ENCODE data around the gene SNED1. TPM values are rescaled to one million over a fixed set of nuclear protein-coding genes. Genes with fewer than 3 reads are reported as not detected.

The SNED1 gene
- total RNA-seq, 1 experiment from 2014 or later, result not detected

- no peaks in the 10 kb centered on the region for H3K9me3 Mint-ChIP-seq (ENCODE audit: unreplicated experiment)
- H3K4me1 Mint-ChIP-seq (ENCODE audit: low read depth, unreplicated experiment), result no peaks in the 10 kb centered on the region
- H3K9me3 ChIP-seq, result no peaks in the 10 kb centered on the region
- H3K36me3 ChIP-seq (ENCODE audit: control insufficient read depth, insufficient read depth, low read length), result no peaks in the 10 kb centered on the region
- no peaks in the 10 kb centered on the region for H3K27me3 ChIP-seq (replicated peaks; ENCODE audit: control insufficient read depth, insufficient read depth, low read length)
- ChIA-PET POLR2A (no interaction called here), CTCF (no interaction called here)
- no peak overlapping the region for H3K27ac Mint-ChIP-seq (ENCODE audit: unreplicated experiment)
- no peak for DNase-seq
- H3K4me3 ChIP-seq (ENCODE audit: low read depth, low read length), result no peak overlapping the region
- H3K36me3 Mint-ChIP-seq (ENCODE audit: insufficient read depth, unreplicated experiment), result no peaks in the 10 kb centered on the region
- TF ChIP-seq CTCF (IDR thresholded peaks at IDR 0.05; ENCODE audit: insufficient read depth in 1 of 2, low read depth in 1 of 2, low read length in 1 of 2, severe bottlenecking in 1 of 2, unreplicated experiment in 1 of 2), result no peak
- intact Hi-C loops (cut with micrococcal nuclease; ENCODE audit: unreplicated experiment), result no loop called here
- H3K27me3 Mint-ChIP-seq (ENCODE audit: insufficient read depth, unreplicated experiment), result no peaks in the 10 kb centered on the region
- H3K4me3 Mint-ChIP-seq (ENCODE audit: unreplicated experiment), result no peak overlapping the region
- no TSS peak for BruUV-seq (replicated peaks)
- no peaks in the 10 kb centered on the region for H3K4me1 ChIP-seq
Measured at GRCh38 chr2:241130316-241130715, 131.9 kb downstream of the SNED1 start.

GRCh38 chr2:241131531-241131930, 133.1 kb downstream of the SNED1 start:
- POLR2A ChIA-PET, result no interaction called here
- intact Hi-C loops (cut with micrococcal nuclease; ENCODE audit: unreplicated experiment), result no loop called here

GRCh38 chr2:241132538-241133435, 134.4 kb downstream of the SNED1 start:
- Mint-ChIP-seq H3K27ac (ENCODE audit: unreplicated experiment) (no peak overlapping the region), H3K36me3 (ENCODE audit: insufficient read depth, unreplicated experiment) (no peaks in the 10 kb centered on the region), H3K9me3 (ENCODE audit: unreplicated experiment) (no peaks in the 10 kb centered on the region), H3K4me1 (ENCODE audit: low read depth, unreplicated experiment) (no peaks in the 10 kb centered on the region), H3K4me3 (ENCODE audit: unreplicated experiment) (no peak overlapping the region), H3K27me3 (ENCODE audit: insufficient read depth, unreplicated experiment) (no peaks in the 10 kb centered on the region)
- no peak for TF ChIP-seq CTCF (IDR thresholded peaks at IDR 0.05; ENCODE audit: insufficient read depth in 1 of 2, low read depth in 1 of 2, low read length in 1 of 2, severe bottlenecking in 1 of 2, unreplicated experiment in 1 of 2)
- BruUV-seq (replicated peaks), result no TSS peak
- Histone ChIP-seq H3K36me3 (ENCODE audit: control insufficient read depth, insufficient read depth, low read length) (no peaks in the 10 kb centered on the region), H3K27me3 (replicated peaks; ENCODE audit: control insufficient read depth, insufficient read depth, low read length) (no peaks in the 10 kb centered on the region), H3K9me3 (no peaks in the 10 kb centered on the region), H3K4me3 (ENCODE audit: low read depth, low read length) (no peak overlapping the region), H3K4me1 (no peaks in the 10 kb centered on the region)
- DNase-seq, result no peak
- POLR2A ChIA-PET, result no interaction called here
- intact Hi-C loops (cut with micrococcal nuclease; ENCODE audit: unreplicated experiment), result no loop called here
- CTCF ChIA-PET, result no interaction called here

More at GRCh38 chr2:241131531-241131930, 133.1 kb downstream of the SNED1 start:
- Histone ChIP-seq H3K4me3 (ENCODE audit: low read depth, low read length) (no peak overlapping the region), H3K36me3 (ENCODE audit: control insufficient read depth, insufficient read depth, low read length) (no peaks in the 10 kb centered on the region), H3K27me3 (replicated peaks; ENCODE audit: control insufficient read depth, insufficient read depth, low read length) (no peaks in the 10 kb centered on the region), H3K9me3 (no peaks in the 10 kb centered on the region), H3K4me1 (no peaks in the 10 kb centered on the region)
- H3K36me3 Mint-ChIP-seq (ENCODE audit: insufficient read depth, unreplicated experiment), result no peaks in the 10 kb centered on the region
- no peaks in the 10 kb centered on the region for H3K9me3 Mint-ChIP-seq (ENCODE audit: unreplicated experiment)
- no peak overlapping the region for H3K4me3 Mint-ChIP-seq (ENCODE audit: unreplicated experiment)
- H3K4me1 Mint-ChIP-seq (ENCODE audit: low read depth, unreplicated experiment), result no peaks in the 10 kb centered on the region
- no peaks in the 10 kb centered on the region for H3K27me3 Mint-ChIP-seq (ENCODE audit: insufficient read depth, unreplicated experiment)
- no peak for DNase-seq
- CTCF ChIA-PET, result no interaction called here
- no peak overlapping the region for H3K27ac Mint-ChIP-seq (ENCODE audit: unreplicated experiment)
- no TSS peak for BruUV-seq (replicated peaks)
- no peak for TF ChIP-seq CTCF (IDR thresholded peaks at IDR 0.05; ENCODE audit: insufficient read depth in 1 of 2, low read depth in 1 of 2, low read length in 1 of 2, severe bottlenecking in 1 of 2, unreplicated experiment in 1 of 2)
